BJ (cell line): ENCODE results near the gene GIMAP6. TPM values are rescaled to one million over a fixed set of nuclear protein-coding genes. Genes with fewer than 3 reads are reported as not detected.
"Not testable (repeated sequence)": the region's sequence is repeated elsewhere in the genome, so short reads cannot be mapped to it uniquely, and the experiment has no call there.

ENCODE experiments used
- CTCF ChIA-PET: fragments of 350-600 bp; formaldehyde crosslinking; extraction: SDS; loops from one replicate; lab custom pipeline; 2021; ENCODE audit warnings: antibody characterized with exemption, inconsistent platforms; lab: Yijun Ruan, JAX
- POLR2A ChIA-PET: fragments of 300-600 bp; sonication (Branson Sonifier 250); formaldehyde crosslinking; extraction: SDS; loops from one replicate; lab custom pipeline; 2021; ENCODE audit warnings: antibody characterized with exemption; lab: Charles Lee
- DNase-seq: peaks from one replicate; pipeline ENCODE4 v3.0.0-alpha.2; 2011; ENCODE audit warnings: low read depth
- H3K27me3 ChIP-seq: 2 replicates; pipeline ENCODE4 v1.6.0; 2011; ENCODE audit warnings: low read length; ENCODE audit not compliant: control insufficient read depth, insufficient read depth
- H3K36me3 ChIP-seq: 2 replicates; pipeline ENCODE4 v1.5.1; 2011; ENCODE audit warnings: low read length; ENCODE audit not compliant: control insufficient read depth, insufficient read depth
- H3K4me3 ChIP-seq: 2 replicates; pipeline ENCODE4 v1.5.1; 2011; ENCODE audit warnings: low read depth, mild to moderate bottlenecking, control low read depth, low read length
- CTCF ChIP-seq: IDR thresholded peaks from 2 replicates; pipeline ENCODE4 v1.5.1; 2011; ENCODE audit warnings: low read depth, mild to moderate bottlenecking, control low read depth, inconsistent platforms, low read length, moderate library complexity; ENCODE audit not compliant: insufficient read depth
- polyA plus RNA-seq: library from polyadenylated mRNA; depleted of rRNA; stranded (reverse); fragments of >200 nt; gene quantifications from 2 replicates; pipeline ENCODE4 v1.2.3, GENCODE V29; 2011

The GIMAP6 gene
- polyA plus RNA-seq, 1 experiment = not detected

DNA sequence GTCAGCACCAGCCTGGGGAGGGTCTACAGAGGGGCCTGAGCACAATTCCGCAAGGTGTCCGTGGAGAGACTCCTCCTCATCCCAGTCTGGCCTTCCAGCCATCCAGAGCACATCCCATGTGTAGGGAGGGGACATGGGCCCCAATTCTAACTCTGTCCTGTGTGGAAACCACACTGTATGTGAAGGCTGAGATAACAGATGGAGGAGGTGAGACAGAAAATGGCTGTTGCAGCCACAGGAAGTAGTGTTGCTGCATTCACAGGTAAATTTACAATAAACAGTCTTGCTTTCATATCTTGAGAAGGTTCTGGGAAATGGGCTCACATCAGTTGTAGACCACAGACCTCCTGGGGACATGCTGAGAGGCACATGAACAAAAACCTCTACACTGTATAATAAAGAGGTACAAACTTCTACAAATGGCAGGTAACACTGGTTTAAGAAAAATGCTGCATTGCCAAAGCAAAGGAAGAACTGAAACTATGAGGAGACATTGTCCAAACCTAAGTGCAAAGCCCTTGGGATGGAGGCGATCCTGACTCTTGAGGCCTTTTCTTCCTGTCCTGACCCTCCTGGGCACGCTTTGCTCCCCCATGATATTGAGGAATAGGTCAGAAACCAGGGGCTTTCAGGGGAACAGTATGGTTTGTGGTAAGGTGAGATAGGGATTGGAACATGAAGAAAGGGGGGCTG, 31.8 kb upstream of the GIMAP6 start:
- no peaks in the 10 kb centered on the region for H3K36me3 ChIP-seq
- POLR2A ChIA-PET = no interaction called here
- CTCF ChIA-PET = no interaction called here
- H3K27me3 ChIP-seq = no peaks in the 10 kb centered on the region
- H3K4me3 ChIP-seq = no peak overlapping the region
- no peak for TF ChIP-seq CTCF
- DNase-seq = no peak

GRCh38 chr7:150662821-150663220, 30.6 kb upstream of the GIMAP6 start:
- DNase-seq, H3K36me3 ChIP-seq, CTCF ChIA-PET, H3K4me3 ChIP-seq, H3K27me3 ChIP-seq, POLR2A ChIA-PET: not testable (repeated sequence)

DNA sequence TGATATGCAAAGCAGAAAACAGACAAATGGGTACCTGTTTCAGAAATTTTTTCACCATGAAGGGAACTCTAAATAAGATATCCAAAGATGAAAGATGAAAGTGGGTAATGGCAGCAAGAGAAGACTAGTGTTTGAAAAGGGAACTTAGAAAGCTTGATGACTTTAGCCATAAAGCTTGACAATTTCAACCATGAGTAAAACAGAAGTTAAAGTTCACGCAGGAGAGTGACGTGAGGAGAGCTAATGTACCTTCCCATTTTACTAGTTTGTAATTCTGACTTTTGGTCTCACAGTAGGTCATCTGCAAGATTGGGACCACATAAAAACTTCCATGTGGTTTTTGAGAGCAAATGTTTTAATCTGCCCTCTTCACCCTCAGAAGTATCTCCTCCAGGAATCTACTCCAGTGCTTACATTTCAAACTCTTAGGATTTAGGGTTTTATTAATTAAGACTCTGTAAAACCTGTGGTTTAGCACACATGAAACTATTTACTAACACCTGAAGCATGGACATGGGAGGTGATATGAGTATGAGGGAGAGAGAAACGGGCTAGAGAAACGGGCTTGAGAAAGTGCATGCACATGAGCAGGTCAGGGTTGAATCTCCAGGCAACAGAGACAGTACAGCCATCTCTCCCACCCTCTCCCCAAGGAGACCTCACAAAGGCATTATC, 28.9 kb upstream of the GIMAP6 start:
- TF ChIP-seq CTCF = no peak
- DNase-seq = no peak
- CTCF ChIA-PET = no interaction called here

DNA sequence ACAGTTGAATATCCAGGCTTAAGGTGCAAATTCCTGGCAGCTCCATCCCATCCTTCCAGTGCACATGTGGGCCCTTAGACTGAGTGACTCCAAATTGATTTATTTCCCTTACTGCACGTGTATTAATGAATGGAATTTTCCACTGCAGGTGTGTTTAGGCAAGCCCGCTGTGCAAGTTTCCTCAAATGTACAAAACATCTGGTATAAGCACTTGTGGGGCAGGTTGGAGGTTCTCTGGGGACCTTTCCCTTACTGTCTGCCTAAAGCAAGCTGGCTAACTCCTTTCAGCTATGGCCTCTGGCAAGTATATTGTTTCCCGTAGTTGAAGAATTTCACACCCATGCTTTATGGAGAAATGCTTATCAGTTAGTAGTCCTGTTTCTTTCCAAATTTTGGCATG, 25.3 kb upstream of the GIMAP6 start:
- DNase-seq = no peak
- CTCF ChIA-PET = no interaction called here
- H3K4me3 ChIP-seq = no peak overlapping the region
- POLR2A ChIA-PET = no interaction called here
- no peaks in the 10 kb centered on the region for H3K27me3 ChIP-seq
- no peak for TF ChIP-seq CTCF
- no peaks in the 10 kb centered on the region for H3K36me3 ChIP-seq

More for the DNA sequence above, 28.9 kb upstream of the GIMAP6 start:
- no peak overlapping the region for H3K4me3 ChIP-seq
- no peaks in the 10 kb centered on the region for H3K27me3 ChIP-seq
- no peaks in the 10 kb centered on the region for H3K36me3 ChIP-seq
- POLR2A ChIA-PET = no interaction called here

GRCh38 chr7:150656047-150656446, 23.9 kb upstream of the GIMAP6 start:
- ChIA-PET POLR2A (no interaction called here), CTCF (no interaction called here)
- TF ChIP-seq CTCF = no peak
- no peak for DNase-seq
- Histone ChIP-seq H3K36me3 (no peaks in the 10 kb centered on the region), H3K4me3 (no peak overlapping the region), H3K27me3 (no peaks in the 10 kb centered on the region)

DNA sequence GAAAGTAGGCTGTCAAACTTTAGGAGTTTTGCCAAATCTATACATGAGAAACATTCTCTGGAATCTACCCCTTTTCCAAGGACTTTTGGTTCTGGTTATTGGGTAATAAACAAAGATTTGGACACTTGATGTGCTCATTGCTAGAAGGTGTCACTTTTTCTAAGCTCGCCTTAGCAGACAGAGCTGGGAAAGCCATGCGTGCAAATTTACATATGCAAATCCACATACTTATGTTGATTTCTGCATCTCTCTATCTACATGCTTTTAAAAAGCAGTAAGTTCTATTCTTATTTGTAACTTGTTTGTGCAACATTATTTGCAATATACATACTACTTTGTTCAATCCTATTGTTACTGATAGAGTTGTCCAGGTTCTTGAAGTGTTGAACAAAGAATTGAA, 22.5 kb upstream of the GIMAP6 start:
- TF ChIP-seq CTCF = no peak
- ChIA-PET CTCF (no interaction called here), POLR2A (no interaction called here)
- H3K4me3 ChIP-seq = no peak overlapping the region
- no peaks in the 10 kb centered on the region for H3K27me3 ChIP-seq
- no peaks in the 10 kb centered on the region for H3K36me3 ChIP-seq
- no peak for DNase-seq
